NCI-H526 (cell line): ENCODE data around the gene SMARCC2.
"Not testable (repeated sequence)": the region's sequence is repeated elsewhere in the genome, so short reads cannot be mapped to it uniquely, and the experiment has no call there.

Experiments used
- DNase-seq, 2 experiments: peaks; one replicate each; lab custom pipeline; 2025; lab: John Stamatoyannopoulos, UW

SMARCC2 gene

GRCh38 chr12:56163533-56164344 is 25.5 kb downstream of the SMARCC2 start:
- no peak for DNase-seq

GRCh38 chr12:56162468-56163290 is 26.6 kb downstream of the SMARCC2 start:
- no peak for DNase-seq

- no peak for DNase-seq
These were observed 27.5 kb downstream of the SMARCC2 start for GRCh38 chr12:56161690-56162351.

GRCh38 chr12:56160894-56161689 is 28.2 kb downstream of the SMARCC2 start:
- DNase-seq: no peak

- no peak for DNase-seq
These were observed 29.0 kb downstream of the SMARCC2 start for GRCh38 chr12:56160193-56160763.

- no peak for DNase-seq
These were observed 29.6 kb downstream of the SMARCC2 start for GRCh38 chr12:56159482-56160192.

GRCh38 chr12:56158926-56159461 is 30.3 kb downstream of the SMARCC2 start:
- peak in 1 of 2 experiments; percentile 53 for DNase-seq

- DNase-seq: peak; percentile 96 to 99
These were observed 31.0 kb downstream of the SMARCC2 start, which contains the start of gene MYL6 for GRCh38 chr12:56158029-56158925. MYL6 (plus strand) TSS chr12:56158359; CDS start chr12:56158402, 43 bp downstream.

GRCh38 chr12:56157201-56158028 is 31.9 kb downstream of the SMARCC2 start:
- peak; percentile 75 to 90 for DNase-seq

GRCh38 chr12:56156464-56157200 is 32.7 kb downstream of the SMARCC2 start:
- DNase-seq: not testable (repeated sequence)

GRCh38 chr12:56155256-56155845 is 33.9 kb downstream of the SMARCC2 start:
- no peak for DNase-seq

- no peak for DNase-seq
These were observed 34.5 kb downstream of the SMARCC2 start for GRCh38 chr12:56154818-56155217.

GRCh38 chr12:56154246-56154771 is 35.0 kb downstream of the SMARCC2 start:
- DNase-seq: no peak

- DNase-seq: no peak
These were observed 35.6 kb downstream of the SMARCC2 start for GRCh38 chr12:56153678-56154065.

GRCh38 chr12:56152756-56153677 is 36.3 kb downstream of the SMARCC2 start:
- no peak for DNase-seq
